Measurements from ENCODE around the gene GOLGA6L24. TPM values are rescaled to one million over a fixed set of nuclear protein-coding genes. Genes with fewer than 3 reads are reported as not detected.
"Not testable (repeated sequence)": the region's sequence is repeated elsewhere in the genome, so short reads cannot be mapped to it uniquely, and the experiment has no call there.

The GOLGA6L24 gene, protein sequence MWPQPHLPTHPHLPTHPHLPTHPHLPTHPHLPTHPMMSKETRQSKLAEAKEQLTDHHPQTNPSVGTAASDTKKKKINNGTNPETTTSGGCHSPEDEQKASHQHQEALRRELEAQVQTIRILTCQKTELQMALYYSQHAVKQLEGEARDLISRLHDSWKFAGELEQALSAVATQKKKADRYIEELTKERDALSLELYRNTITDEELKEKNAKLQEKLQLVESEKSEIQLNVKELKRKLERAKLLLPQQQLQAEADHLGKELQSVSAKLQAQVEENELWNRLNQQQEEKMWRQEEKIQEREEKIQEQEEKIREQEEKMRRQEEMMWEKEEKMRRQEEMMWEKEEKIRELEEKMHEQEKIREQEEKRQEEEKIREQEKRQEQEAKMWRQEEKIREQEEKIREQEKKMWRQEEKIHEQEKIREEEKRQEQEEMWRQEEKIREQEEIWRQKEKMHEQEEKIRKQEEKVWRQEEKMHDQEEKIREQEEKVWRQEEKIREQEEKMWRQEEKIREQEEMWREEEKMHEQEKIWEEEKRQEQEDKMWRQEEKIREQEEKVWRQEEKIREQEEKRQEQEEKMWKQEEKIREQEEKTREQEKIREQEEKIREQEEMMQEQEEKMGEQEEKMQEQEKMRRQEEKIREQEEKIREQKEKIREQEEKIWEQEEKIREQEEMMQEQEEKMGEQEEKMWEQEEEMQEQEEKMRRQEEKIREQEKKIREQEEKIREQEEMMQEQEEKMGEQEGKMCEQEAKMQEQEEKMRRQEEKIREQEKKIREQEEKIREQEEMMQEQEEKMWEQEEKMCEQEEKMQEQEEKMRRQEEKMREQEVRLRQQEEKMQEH
- not detected for total RNA-seq

DNA sequence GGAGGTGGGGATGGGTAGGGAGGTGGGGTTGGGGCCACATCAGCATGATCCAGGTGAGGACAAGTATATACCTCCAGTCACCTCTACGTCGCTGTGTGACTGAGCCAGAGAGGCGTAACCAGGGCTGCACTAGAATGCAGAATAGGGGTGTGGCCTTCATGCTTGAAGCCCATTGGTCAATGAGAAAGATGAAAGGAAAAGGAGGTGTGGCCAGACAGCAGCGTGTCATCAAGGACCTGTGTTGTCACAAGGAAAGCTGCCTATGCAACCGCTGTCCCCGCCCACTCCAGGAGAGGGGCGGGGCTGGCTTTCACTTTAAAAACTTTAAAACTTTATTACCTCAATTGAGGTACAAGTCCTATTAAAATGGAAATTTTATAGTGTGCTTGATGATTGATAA, at the start of gene GOLGA6L24:
Gene GOLGA6L24 (minus strand): TSS at position 101 of the 400 bp plus-strand sequence. CDS start 61 bp downstream, at position 40.
- DNase-seq (ENCODE audit: low spot score); ATAC-seq (ENCODE audit: low FRiP score): not testable (repeated sequence)

DNA sequence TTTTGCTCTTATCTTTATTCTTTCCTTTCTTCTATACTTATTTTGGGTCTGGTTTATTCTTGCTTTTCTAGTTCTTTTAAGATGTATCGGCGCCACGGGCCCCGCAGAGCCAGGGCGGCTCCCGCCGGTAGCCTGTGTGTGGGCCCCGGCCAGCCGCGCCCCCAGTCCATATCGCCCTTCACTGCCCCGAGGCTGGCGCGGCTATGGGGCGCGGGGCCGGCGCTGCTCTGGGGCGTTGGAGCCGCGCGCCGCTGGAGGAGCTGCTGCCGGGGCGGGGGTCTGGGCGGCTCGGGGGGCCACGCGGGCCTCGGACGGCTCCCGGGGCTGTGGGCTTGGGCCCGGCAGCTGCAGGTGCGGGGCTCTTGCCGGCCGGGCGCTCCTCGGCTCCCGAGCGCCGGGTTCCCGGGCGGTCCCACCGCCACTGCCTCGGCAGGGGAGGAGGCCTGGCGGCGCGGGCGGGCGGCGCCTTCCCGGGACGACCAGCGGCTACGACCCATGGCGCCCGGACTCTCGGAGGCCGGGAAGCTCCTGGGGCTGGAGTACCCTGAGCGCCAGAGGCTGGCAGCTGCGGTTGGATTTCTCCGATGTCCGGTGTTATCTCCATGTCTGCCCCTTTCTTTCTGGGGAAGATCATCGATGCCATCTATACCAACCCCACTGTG, 45.0 kb upstream of the GOLGA6L24 start:
- not testable (repeated sequence) for DNase-seq (ENCODE audit: low spot score); ATAC-seq (ENCODE audit: low FRiP score)

DNA sequence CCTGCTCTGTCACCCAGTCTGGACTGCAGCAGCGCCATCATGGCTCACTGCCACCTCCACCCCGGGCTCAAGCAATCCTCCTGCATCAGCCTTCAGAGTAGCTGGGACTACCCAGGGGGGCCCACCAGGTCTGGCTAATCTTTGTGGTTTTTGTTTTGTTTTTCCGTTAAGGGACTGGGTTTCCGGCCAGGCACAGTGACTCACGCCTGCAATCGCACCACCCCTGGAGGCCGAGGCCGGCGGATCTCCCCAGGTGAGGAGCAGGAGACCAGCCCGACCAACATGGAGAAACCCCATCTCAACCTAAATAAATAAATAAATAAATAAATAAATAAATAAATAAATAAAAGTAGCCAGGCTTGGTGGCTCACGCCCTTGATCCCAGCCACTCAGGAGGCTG, 38.1 kb upstream of the GOLGA6L24 start:
- not testable (repeated sequence) for ATAC-seq (ENCODE audit: low FRiP score); DNase-seq (ENCODE audit: low spot score)

DNA sequence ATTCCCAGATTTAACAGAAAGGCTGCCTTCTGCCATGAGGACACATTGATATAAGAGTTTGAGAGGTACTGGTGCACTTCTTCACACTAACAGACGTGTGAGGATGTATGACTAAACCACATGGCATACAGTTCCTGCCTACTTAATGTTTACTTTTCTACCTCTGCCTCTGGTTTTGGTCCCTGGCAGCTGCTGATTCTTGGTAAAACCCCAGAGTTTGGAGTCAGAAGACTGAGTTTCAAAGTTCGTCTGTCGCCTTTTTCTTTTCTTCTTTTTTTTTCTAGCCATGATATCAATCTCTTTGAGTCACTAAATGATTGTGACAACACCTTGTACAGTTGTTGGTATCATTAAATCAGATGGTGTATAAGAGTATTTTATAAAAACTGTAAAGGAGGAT, 22.2 kb upstream of the GOLGA6L24 start:
- DNase-seq (ENCODE audit: low spot score); ATAC-seq (ENCODE audit: low FRiP score): not testable (repeated sequence)

DNA sequence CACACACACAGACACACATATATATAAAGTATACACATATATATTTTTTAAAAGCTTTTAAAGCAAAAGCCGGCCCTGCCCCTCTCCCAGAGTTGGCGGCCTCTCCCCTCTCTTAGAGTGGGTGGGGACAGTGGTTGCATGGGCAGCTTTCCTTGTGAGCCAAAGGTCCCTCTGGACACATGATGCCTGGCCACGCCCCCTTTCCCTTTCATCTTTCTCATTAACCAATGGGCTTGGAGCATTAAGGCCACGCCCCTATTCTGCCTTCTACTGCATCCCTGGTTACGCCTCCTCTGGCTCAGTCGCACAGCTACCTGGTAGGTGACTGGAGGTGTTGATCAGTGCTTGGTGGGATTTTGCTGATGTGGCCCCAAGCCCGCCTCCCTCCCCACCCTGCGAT, 20.5 kb upstream of the GOLGA6L24 start, which contains the start of gene GOLGA8F:
Gene GOLGA8F (plus strand): TSS at position 301 of the 400 bp plus-strand sequence. CDS start 98 bp downstream, at position 399.
- DNase-seq (ENCODE audit: low spot score); ATAC-seq (ENCODE audit: low FRiP score): not testable (repeated sequence)

DNA sequence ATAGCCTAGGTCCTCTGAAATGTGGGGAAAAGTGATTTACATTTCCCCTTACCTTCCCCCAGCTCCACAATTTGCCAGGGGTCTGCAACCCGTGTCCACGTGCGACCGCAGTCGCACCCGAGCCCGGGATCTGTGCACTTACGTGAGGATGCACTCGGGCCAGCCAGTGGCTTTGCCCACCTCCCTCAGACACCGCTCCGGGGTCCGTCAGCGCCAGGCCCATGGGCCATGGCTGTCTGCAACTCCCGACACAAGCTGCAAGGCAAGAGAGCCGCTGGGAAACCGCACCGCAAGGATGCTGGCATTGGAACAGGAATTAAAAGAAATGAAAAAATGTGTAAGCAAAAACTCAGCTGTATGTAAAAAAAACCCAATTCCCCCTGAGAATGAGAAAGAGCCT, 7.6 kb upstream of the GOLGA6L24 start:
- ATAC-seq (ENCODE audit: low FRiP score); DNase-seq (ENCODE audit: low spot score): not testable (repeated sequence)

DNA sequence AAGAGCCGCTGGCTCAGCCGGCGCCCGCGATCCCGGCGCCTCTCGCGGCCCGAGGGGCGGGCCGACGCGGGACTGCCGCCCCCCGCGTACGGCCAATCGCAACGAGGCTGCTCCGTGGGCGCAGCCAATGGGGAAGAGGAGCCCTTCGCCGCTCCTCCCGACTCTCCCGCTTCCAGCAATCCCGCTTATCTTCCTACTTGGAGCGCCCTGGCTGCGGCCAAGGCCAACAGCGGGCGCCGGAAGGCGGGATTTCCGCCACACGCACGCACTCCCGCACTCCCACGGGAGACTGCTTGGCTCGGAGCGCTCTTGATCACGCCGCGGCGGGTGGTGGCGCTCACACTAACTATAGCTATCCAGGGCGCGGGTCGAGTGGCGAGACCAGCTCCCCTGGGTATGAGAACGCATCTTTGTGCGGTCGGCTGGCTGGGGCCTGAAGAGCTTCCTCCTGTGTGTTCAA, 35.7 kb downstream of the GOLGA6L24 start, which contains the start of gene HERC2:
Gene HERC2 (minus strand): TSS at position 51 of the 460 bp plus-strand sequence. CDS start 746 bp downstream, outside the sequence.
- not testable (repeated sequence) for ATAC-seq (ENCODE audit: low FRiP score); DNase-seq (ENCODE audit: low spot score)

DNA sequence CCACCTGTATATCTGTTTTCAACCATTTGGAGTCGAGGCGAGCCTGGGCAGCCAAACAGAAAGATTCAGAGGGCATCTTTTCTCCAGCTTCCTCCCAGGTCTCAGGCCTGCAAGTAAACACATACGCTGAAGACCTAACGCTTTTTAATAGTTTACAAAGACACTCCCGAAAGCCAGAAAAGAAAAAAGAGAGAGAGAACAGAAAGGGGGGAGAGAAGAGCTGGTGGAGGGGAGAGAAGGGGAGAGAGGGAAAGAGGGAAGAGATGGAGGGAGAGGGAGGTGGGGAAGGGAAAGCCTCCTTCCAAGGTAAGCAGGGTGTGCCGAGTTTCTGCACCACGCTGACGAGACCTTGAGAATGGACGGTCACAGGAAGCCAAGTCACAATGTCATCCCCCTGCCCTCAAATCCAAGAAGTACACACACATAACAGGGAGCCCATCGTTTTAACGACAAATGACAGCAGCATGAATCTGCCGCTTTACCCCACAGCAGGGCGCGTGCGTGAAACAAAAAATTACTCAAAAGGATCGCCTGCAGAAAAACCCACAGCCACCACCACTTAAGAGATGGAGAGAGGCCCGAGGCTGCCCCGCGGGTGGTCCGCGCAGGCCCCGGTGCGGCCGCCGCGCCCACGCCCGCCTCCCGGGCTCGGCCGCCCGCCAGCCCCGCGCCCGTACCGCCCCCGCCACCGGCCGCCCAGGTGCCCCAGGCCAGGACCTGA, 36.4 kb downstream of the GOLGA6L24 start:
- DNase-seq (ENCODE audit: low spot score); ATAC-seq (ENCODE audit: low FRiP score): not testable (repeated sequence)

DNA sequence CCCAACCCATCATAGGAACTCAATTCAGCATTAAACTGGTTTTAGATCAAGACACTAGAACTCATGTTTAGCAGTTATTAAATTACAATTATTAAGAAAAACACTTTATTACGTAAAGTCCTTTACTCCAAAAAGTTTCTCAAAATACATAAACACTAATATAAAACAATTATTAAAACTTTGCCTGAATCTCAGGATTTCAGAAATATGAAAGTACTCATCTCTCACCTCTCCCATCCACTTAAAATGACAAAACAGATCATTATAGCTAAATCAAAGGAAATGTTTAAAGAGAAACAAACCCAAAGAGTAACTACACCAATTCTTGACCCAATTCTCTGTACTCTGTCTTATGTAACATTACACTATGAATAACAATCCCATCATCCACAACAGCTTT, 38.2 kb downstream of the GOLGA6L24 start:
- ATAC-seq (ENCODE audit: low FRiP score); DNase-seq (ENCODE audit: low spot score): not testable (repeated sequence)

DNA sequence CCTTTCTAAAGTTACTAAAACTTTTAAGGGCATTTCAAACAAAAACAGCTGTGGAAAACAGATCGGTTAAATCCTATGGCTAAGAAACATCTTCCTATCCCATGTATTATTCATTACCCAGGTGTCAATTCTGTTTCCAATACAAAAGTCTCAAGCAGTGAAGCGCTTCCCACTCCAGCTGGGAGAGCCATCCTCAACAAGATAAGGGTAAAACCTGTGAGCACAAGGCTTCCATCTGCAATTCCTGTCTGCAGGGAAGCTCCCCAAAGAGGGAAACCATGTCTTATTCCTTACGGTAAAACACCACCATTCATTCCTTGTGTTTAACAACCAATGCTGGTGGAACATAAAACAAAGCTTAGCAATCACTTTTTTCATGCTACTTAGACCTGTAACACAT, 39.1 kb downstream of the GOLGA6L24 start:
- not testable (repeated sequence) for ATAC-seq (ENCODE audit: low FRiP score)

DNA sequence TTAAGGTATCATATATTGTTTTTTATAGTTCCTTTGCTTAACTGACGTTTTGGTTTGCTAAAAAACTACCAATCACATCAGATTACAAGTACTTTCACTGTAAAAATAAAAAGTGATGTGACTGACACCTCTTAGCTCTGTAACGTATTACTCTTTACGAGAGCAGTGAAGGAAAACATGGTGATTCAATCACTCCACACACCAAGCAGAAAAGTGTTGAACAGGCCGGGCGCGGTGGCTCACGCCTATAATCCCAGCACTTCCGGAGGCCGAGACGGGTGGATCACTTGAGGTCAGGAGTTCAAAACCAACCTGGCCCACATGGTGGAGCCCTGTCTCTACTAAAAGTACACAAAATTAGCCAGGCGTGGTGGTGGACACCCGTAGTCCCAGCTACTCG, 39.8 kb downstream of the GOLGA6L24 start:
- DNase-seq (ENCODE audit: low spot score); ATAC-seq (ENCODE audit: low FRiP score): not testable (repeated sequence)

More for the DNA sequence above, 39.1 kb downstream of the GOLGA6L24 start:
- not testable (repeated sequence) for DNase-seq (ENCODE audit: low spot score)

DNA sequence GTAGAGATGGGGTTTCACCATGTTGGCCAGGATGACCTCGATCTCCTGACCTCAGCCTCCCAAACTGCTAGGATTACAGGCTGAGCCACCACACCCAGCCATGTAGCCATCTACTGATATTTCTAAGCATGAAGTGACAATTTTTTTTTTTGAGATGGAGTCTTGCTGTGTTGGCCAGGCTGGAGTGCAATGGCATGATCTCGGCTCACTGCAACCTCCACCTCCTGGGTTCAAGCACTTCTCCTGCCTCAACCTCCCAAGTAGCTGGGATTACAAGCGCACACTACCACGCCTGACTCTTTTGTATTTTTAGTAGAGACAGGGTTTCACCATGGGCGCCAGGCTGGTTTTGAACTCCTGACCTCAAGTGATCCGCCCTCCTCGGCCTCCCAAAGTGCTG, 40.9 kb downstream of the GOLGA6L24 start:
- DNase-seq (ENCODE audit: low spot score); ATAC-seq (ENCODE audit: low FRiP score): not testable (repeated sequence)

DNA sequence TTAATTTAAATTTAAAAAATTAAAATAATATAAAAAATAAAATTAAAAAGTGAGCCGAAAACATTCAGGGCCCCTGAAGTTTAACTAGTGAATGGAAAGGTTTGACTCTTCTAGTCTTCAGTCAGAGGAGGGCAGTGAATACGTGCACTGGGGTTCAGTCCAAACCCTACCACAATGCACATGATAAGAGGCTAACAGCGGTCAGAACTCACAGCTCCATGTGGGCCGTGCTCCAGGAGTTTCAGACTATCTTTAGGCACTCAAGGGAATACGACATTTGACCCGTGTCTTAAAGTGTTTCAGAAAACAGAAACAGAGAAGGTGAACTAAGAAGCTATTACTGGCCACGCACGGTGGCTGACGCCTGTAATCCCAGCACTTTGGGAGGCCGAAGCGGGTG, 47.4 kb downstream of the GOLGA6L24 start:
- not testable (repeated sequence) for DNase-seq (ENCODE audit: low spot score); ATAC-seq (ENCODE audit: low FRiP score)

DNA sequence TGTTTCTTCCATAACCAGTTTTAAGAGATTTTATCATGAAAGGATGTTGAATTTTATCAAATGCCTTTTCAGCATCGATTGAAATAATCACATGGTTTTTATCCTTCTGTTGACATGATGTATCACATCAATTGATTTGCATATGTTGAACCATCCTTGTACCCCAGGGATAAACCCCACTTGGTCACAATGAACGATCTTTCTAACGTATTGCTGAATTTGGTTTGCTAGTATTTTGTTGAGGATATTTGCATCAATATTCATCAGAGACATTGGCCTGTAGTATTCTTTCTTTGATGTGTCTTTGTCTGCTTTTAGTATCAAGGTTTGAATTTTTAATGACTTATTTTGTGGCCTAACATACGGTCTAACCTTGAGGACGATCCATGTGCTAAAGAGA, 49.2 kb downstream of the GOLGA6L24 start:
- not testable (repeated sequence) for ATAC-seq (ENCODE audit: low FRiP score); DNase-seq (ENCODE audit: low spot score)

Small RNA genes within 50 kb of the gene (small RNA-seq; reads per million reads assigned to genes)
- gene AC091304.5 = not detected
- not detected for gene RN7SL238P

Other genes starting within 250 kb of the GOLGA6L24 start
- gene HERC2, start 35.9 kb downstream of the GOLGA6L24 start, total RNA-seq = 10 to 100 TPM; 42.8 to 77.7 (median 44.4) TPM
- gene GOLGA8F, start 20.6 kb upstream of the GOLGA6L24 start, total RNA-seq = not detected
- not detected for gene GOLGA8G, start 174.9 kb upstream of the GOLGA6L24 start, total RNA-seq
- not detected for gene GOLGA6L25, start 195.5 kb upstream of the GOLGA6L24 start, total RNA-seq